IMR-90 (cell line): ENCODE measurements around the gene BCAS3. TPM values are rescaled to one million over a fixed set of nuclear protein-coding genes. Genes with fewer than 3 reads are reported as not detected.

Experiments used
- ATAC-seq: fragments of 200-7000 bp; cut with Tn5 transposase; 2 replicates; pipeline ENCODE4 v1.9.1; 2020; ENCODE audit warnings: low read depth, mild to moderate bottlenecking, moderate library complexity
- BruUV-seq: library from RNA; stranded (reverse); fragments of 400-500 nt; replicated peaks from 2 replicates; lab custom pipeline; 2021; lab: Mats Ljungman, UMichigan
- CTCF ChIA-PET: fragments of 300-600 bp; formaldehyde crosslinking; extraction: SDS; loops from one replicate; lab custom pipeline; 2021; ENCODE audit warnings: antibody characterized with exemption; lab: Yijun Ruan, JAX
- POLR2A ChIA-PET: fragments of 300-600 bp; sonication (Branson Sonifier 250); formaldehyde crosslinking; loops from one replicate; lab custom pipeline; 2022; ENCODE audit warnings: antibody characterized with exemption; ENCODE audit not compliant: unreplicated experiment; lab: Charles Lee
- DNase-seq: peaks from one replicate; pipeline ENCODE4 v3.0.0; 2013
- H2AFZ ChIP-seq: replicated peaks from 2 replicates; pipeline ENCODE3; 2013; ENCODE audit warnings: low read length, mild to moderate bottlenecking; ENCODE audit not compliant: poor library complexity
- H2AK5ac ChIP-seq: 2 replicates; pipeline ENCODE4 v1.6.1; 2013; ENCODE audit warnings: low read depth, low read length, inconsistent platforms
- H2AK9ac ChIP-seq: replicated peaks from 2 replicates; pipeline ENCODE3; 2013; ENCODE audit warnings: mild to moderate bottlenecking, low read depth, low read length, moderate library complexity; ENCODE audit not compliant: poor library complexity
- H2BK120ac ChIP-seq: 2 replicates; pipeline ENCODE4 v1.6.1; 2013; ENCODE audit warnings: low read depth, low read length, inconsistent platforms
- H2BK15ac ChIP-seq: 3 replicates; pipeline ENCODE4 v1.6.1; 2013; ENCODE audit warnings: low read depth, low read length, inconsistent platforms
- H2BK20ac ChIP-seq: 2 replicates; pipeline ENCODE4 v1.6.1; 2013; ENCODE audit warnings: low read depth, mild to moderate bottlenecking, inconsistent platforms, low read length, moderate library complexity
- H2BK5ac ChIP-seq: 2 replicates; pipeline ENCODE4 v1.6.1; 2013; ENCODE audit warnings: mild to moderate bottlenecking, low read depth, low read length, inconsistent platforms; ENCODE audit not compliant: poor library complexity, severe bottlenecking
- H3K14ac ChIP-seq: replicated peaks from 2 replicates; pipeline ENCODE4 v1.6.1; 2013; ENCODE audit warnings: low read depth, low read length, inconsistent platforms
- H3K18ac ChIP-seq: 2 replicates; pipeline ENCODE4 v1.6.1; 2013; ENCODE audit warnings: low read depth, low read length, control low read depth
- H3K23ac ChIP-seq: 2 replicates; pipeline ENCODE4 v1.6.1; 2013; ENCODE audit warnings: low read depth, low read length, inconsistent platforms
- H3K27ac ChIP-seq: 2 replicates; pipeline ENCODE4 v1.5.1; 2013; ENCODE audit warnings: mild to moderate bottlenecking, control low read depth, low read length; ENCODE audit not compliant: insufficient read depth
- H3K27me3 ChIP-seq: 2 replicates; pipeline ENCODE4 v1.6.1; 2013; ENCODE audit warnings: low read length; ENCODE audit not compliant: control insufficient read depth, insufficient read depth
- H3K36me3 ChIP-seq: 2 replicates; pipeline ENCODE4 v1.6.1; 2013; ENCODE audit warnings: low read length, mixed read lengths; ENCODE audit not compliant: control insufficient read depth, insufficient read depth
- H3K4ac ChIP-seq: 2 replicates; pipeline ENCODE4 v1.6.1; 2013; ENCODE audit warnings: low read depth, low read length, inconsistent platforms
- H3K4me1 ChIP-seq: 2 replicates; pipeline ENCODE4 v1.6.1; 2013; ENCODE audit warnings: low read length, mixed read lengths; ENCODE audit not compliant: control insufficient read depth, insufficient read depth
- H3K4me2 ChIP-seq: 2 replicates; pipeline ENCODE4 v1.6.1; 2013; ENCODE audit warnings: low read depth, mild to moderate bottlenecking, control low read depth, low read length, moderate library complexity
- H3K4me3 ChIP-seq: 2 replicates; pipeline ENCODE4 v1.5.1; 2013; ENCODE audit warnings: low read depth, mild to moderate bottlenecking, control low read depth, low read length, moderate library complexity; ENCODE audit not compliant: insufficient read depth
- H3K56ac ChIP-seq: 2 replicates; pipeline ENCODE4 v1.6.1; 2013; ENCODE audit warnings: low read length, inconsistent platforms; ENCODE audit not compliant: insufficient read depth; ENCODE audit errors: extremely low read depth
- H3K79me1 ChIP-seq, 2 experiments: 2 replicates each; pipeline ENCODE4 v1.6.1; 2013; ENCODE audit warnings: low read length in 2 of 2, inconsistent platforms in 1 of 2, low read depth in 1 of 2
- H3K9ac ChIP-seq: 2 replicates; pipeline ENCODE4 v1.6.1; 2013; ENCODE audit warnings: low read depth, low read length, control low read depth
- H3K9me1 ChIP-seq: 2 replicates; pipeline ENCODE4 v1.6.1; 2013; ENCODE audit warnings: low read length, inconsistent platforms; ENCODE audit not compliant: insufficient read depth
- H3K9me3 ChIP-seq: 2 replicates; pipeline ENCODE4 v1.6.1; 2013; ENCODE audit warnings: low read length; ENCODE audit not compliant: control insufficient read depth, insufficient read depth
- H4K20me1 ChIP-seq: 2 replicates; pipeline ENCODE4 v1.6.1; 2013; ENCODE audit warnings: low read length, inconsistent platforms; ENCODE audit not compliant: insufficient read depth
- H4K5ac ChIP-seq: 2 replicates; pipeline ENCODE4 v1.6.1; 2013; ENCODE audit warnings: mild to moderate bottlenecking, low read depth, low read length, control low read depth
- H4K8ac ChIP-seq, 2 experiments: 2 replicates each; pipeline ENCODE4 v1.6.1; 2013; ENCODE audit warnings: low read depth in 2 of 2, low read length in 2 of 2, control low read depth in 1 of 2, inconsistent platforms in 1 of 2
- H4K91ac ChIP-seq: 2 replicates; pipeline ENCODE4 v1.6.1; 2013; ENCODE audit warnings: low read depth, low read length, inconsistent platforms; ENCODE audit not compliant: insufficient read depth
- MAFK ChIP-seq: IDR thresholded peaks from 2 replicates; pipeline ENCODE4 v1.6.1; 2012; ENCODE audit warnings: low read depth, low read length, improper control_type of control experiment
- MAZ ChIP-seq: IDR thresholded peaks from 2 replicates; pipeline ENCODE4 v1.6.1; 2012; ENCODE audit warnings: low read depth, mild to moderate bottlenecking, low read length, improper control_type of control experiment, moderate library complexity, borderline replicate concordance
- MXI1 ChIP-seq: IDR thresholded peaks from 2 replicates; pipeline ENCODE4 v1.6.1; 2012; ENCODE audit warnings: low read depth, mild to moderate bottlenecking, low read length, moderate library complexity, borderline replicate concordance
- NFE2L2 ChIP-seq: fragments of 150-350 bp; IDR thresholded peaks from 2 replicates; pipeline ENCODE4 v1.6.1; 2016; ENCODE audit warnings: low read depth, mild to moderate bottlenecking, low read length
- RAD21 ChIP-seq: IDR thresholded peaks from 2 replicates; pipeline ENCODE4 v1.6.1; 2012; ENCODE audit warnings: low read length, improper control_type of control experiment
- RCOR1 ChIP-seq: IDR thresholded peaks from 2 replicates; pipeline ENCODE4 v1.6.1; 2012; ENCODE audit warnings: mild to moderate bottlenecking, low read length, improper control_type of control experiment; ENCODE audit not compliant: insufficient replicate concordance
- WGBS, 2 experiments: methylation state at CpG; one replicate each; pipeline versions ENCODE4 v1.1.5 to v1.1.7; 2013; ENCODE audit warnings: missing lambda C conversion rate in 2 of 2; ENCODE audit not compliant: insufficient read length in 1 of 2; ENCODE audit errors: extremely low coverage in 2 of 2; 5-methylcytosine and 5-hydroxymethylcytosine counted together
- dilution Hi-C: fragments of 300-500 bp; cut with HindIII; formaldehyde crosslinking; loops from one replicate; pipeline ENCODE4 v1.14.3; 2018; ENCODE audit warnings: low sequenced_read_pairs; ENCODE audit not compliant: unreplicated experiment
- in situ Hi-C: fragments of 300-500 bp; cut with MboI; formaldehyde crosslinking; loops from 3 replicates; pipeline ENCODE4 v1.14.3; 2019; ENCODE audit warnings: low sequenced_read_pairs, inconsistent platforms, mixed read lengths
- intact Hi-C: fragments of 100-400 bp; cut with micrococcal nuclease; formaldehyde crosslinking; loops from 2 replicates; pipeline ENCODE4 v1.10.0; 2022
- polyA plus RNA-seq, 3 experiments: library from polyadenylated mRNA; depleted of rRNA; stranded (reverse); fragments of >200 nt; gene quantifications; 2 replicates each; pipeline ENCODE4 v1.2.3, GENCODE V29; 2012; ENCODE audit warnings: low replicate concordance in 1 of 3
- total RNA-seq: library from RNA; depleted of rRNA; stranded (reverse); fragments of >200 nt; gene quantifications from 2 replicates; pipeline ENCODE4 v1.2.3, GENCODE V29; 2012
- TF ChIP-seq, protein P1 (sequence below): fragments of 150-350 bp; IDR thresholded peaks from 2 replicates; pipeline ENCODE4 v1.6.1; 2017; ENCODE audit warnings: mild to moderate bottlenecking, antibody characterized with exemption, low read length, low read depth
- TF ChIP-seq, protein P2 (sequence below): fragments of 150-350 bp; IDR thresholded peaks from 2 replicates; pipeline ENCODE4 v1.6.1; 2016; ENCODE audit warnings: low read depth, mild to moderate bottlenecking, low read length, moderate library complexity, borderline replicate concordance

BCAS3 gene
- total and polyA plus RNA-seq, 2 of the 4 experiments (the other 2 are of a cell fraction): 6.3 to 27.1 TPM

DNA sequence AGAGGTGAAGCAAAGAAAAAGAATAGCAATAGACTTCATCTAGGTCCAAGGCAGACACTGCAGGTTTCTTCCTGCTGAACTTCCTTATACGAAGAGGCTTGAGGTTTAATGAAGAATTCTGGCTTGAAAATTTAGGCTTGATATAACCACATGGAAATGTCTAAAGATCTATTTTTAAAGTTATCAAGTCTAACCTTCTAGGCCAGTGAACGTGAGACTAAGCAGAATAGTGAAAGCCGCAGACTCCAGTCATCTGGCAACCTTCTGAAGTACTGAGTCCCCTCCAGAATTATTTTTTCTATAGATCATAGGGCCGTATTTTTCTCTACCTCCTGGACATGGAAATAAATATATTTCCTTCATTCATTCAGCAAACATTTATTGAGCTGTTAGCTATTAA is 333.6 kb downstream of the BCAS3 start:
- H3K9me3 ChIP-seq: no peaks in the 10 kb centered on the region
- no peak overlapping the region for H3K9ac ChIP-seq
- H3K23ac ChIP-seq: no peak overlapping the region
- no peak overlapping the region for H2BK5ac ChIP-seq
- peaks cover 3% of the 10 kb centered on the region; the same call in 1 of the 2 replicates for H3K9me1 ChIP-seq
- no peak overlapping the region for H2BK120ac ChIP-seq
- H2AK5ac ChIP-seq: no peak overlapping the region
- H4K8ac ChIP-seq: no peak overlapping the region
- no peak overlapping the region for H3K4me2 ChIP-seq
- H3K27ac ChIP-seq: no peak overlapping the region
- H3K4ac ChIP-seq: no peak overlapping the region
- H3K18ac ChIP-seq: no peak overlapping the region
- no TSS peak for BruUV-seq
- H4K91ac ChIP-seq: no peak overlapping the region
- H3K4me3 ChIP-seq: no peak overlapping the region
- H3K79me1 ChIP-seq: no peaks in the 10 kb centered on the region
- intact Hi-C loops: no loop called here
- in situ Hi-C loops: no loop called here
- dilution Hi-C loops: no loop called here
- TF ChIP-seq MAZ (no peak), MXI1 (no peak), MAFK (no peak), RAD21 (no peak), RCOR1 (no peak), NFE2L2 (no peak)
- TF ChIP-seq, protein P1, sequence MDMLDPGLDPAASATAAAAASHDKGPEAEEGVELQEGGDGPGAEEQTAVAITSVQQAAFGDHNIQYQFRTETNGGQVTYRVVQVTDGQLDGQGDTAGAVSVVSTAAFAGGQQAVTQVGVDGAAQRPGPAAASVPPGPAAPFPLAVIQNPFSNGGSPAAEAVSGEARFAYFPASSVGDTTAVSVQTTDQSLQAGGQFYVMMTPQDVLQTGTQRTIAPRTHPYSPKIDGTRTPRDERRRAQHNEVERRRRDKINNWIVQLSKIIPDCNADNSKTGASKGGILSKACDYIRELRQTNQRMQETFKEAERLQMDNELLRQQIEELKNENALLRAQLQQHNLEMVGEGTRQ: no peak
- TF ChIP-seq, protein P2, sequence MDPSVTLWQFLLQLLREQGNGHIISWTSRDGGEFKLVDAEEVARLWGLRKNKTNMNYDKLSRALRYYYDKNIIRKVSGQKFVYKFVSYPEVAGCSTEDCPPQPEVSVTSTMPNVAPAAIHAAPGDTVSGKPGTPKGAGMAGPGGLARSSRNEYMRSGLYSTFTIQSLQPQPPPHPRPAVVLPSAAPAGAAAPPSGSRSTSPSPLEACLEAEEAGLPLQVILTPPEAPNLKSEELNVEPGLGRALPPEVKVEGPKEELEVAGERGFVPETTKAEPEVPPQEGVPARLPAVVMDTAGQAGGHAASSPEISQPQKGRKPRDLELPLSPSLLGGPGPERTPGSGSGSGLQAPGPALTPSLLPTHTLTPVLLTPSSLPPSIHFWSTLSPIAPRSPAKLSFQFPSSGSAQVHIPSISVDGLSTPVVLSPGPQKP: no peak
- H2AK9ac ChIP-seq: no peak overlapping the region
- 100% methylated on average over 1 of the region's 4 CpGs; no CpG with 5 or more reads in 1 of the 2 experiments for WGBS, 2 experiments
- DNase-seq (no peak), ATAC-seq (no peak)
- H3K4me1 ChIP-seq: 0 out of 2 replicates have a peak, but pooled peaks cover 1% of the 10 kb centered on the region
- no peak overlapping the region for H4K5ac ChIP-seq
- H3K27me3 ChIP-seq: no peaks in the 10 kb centered on the region
- POLR2A ChIA-PET: no interaction called here
- no peaks in the 10 kb centered on the region for H3K36me3 ChIP-seq
- H3K14ac ChIP-seq: no peak overlapping the region
- no peak overlapping the region for H2AFZ ChIP-seq
- H4K20me1 ChIP-seq: no peaks in the 10 kb centered on the region
- H2BK15ac ChIP-seq: no peak overlapping the region
- H2BK20ac ChIP-seq: no peak overlapping the region
- H3K56ac ChIP-seq: no peak overlapping the region
- CTCF ChIA-PET: no interaction called here
